ENCODE results near the gene C1GALT1. TPM values are rescaled to one million over a fixed set of nuclear protein-coding genes. Genes with fewer than 3 reads are reported as not detected.

The C1GALT1 gene
- total and polyA plus RNA-seq, 7 donors, result 3.9 to 23.3 (median 13.1) TPM

DNA sequence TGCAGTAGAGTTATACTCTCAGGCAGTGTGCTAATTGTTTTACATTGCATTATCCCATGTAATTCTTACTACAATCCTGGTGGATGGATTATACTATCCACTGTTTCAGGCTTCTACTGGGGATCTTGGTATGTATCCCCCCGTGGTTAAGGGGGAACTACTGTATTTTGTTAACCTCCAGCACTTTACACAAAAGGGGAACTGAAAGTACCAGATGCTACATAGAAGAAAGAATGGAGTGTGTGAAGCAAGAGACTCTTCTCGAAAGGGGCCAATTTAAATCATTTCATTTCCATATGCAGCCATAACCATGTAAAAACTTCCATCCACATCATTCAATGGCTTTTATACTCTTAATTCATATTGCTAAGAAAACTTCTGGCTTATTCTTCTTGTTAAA, 69.4 kb downstream of the C1GALT1 start:
- Histone ChIP-seq H3K36me3 (ENCODE audit: insufficient read depth in 1 of 2, low read depth in 1 of 2) (no peaks in the 10 kb centered on the region), H3K9me3 (no peaks in the 10 kb centered on the region), H3K4me3 (no peak overlapping the region), H3K27ac (no peak overlapping the region), H3K27me3 (ENCODE audit: insufficient read depth in 3 of 3, low read length in 2 of 3) (no peaks in the 10 kb centered on the region), H3K4me1 (peaks cover 1% of the 10 kb centered on the region)
- 80 to 87% (median 86%) methylated on average over 2 of the region's 2 CpGs for WGBS, 3 donors
- intact Hi-C loops (cut with DNase I), result no loop called here
- ATAC-seq, result no peak
- no peak for DNase-seq
- TF ChIP-seq CTCF (IDR thresholded peaks at IDR 0.05), result no peak

DNA sequence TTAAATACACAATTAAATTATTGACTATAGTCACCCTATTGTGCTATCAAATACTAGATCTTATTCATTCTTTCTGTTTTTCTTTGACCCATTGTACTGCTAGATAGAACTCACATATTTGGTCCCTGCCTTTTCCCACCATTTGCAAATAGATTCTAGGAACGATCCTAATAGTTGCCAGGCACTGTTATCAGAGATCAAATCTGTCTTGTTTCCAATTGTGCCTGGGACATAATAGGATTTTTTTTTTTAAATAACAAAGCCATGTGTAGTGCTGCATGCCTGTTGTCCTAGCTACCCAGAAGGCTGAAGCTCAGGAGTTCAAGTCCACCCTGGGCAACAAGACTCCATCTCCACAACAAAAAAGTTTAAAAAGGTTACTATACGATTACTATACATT, 72.0 kb downstream of the C1GALT1 start:
- Histone ChIP-seq H3K27me3 (ENCODE audit: insufficient read depth in 3 of 3, low read length in 2 of 3) (no peaks in the 10 kb centered on the region), H3K36me3 (ENCODE audit: insufficient read depth in 1 of 2, low read depth in 1 of 2) (no peaks in the 10 kb centered on the region), H3K27ac (no peak overlapping the region), H3K9me3 (no peaks in the 10 kb centered on the region), H3K4me1 (peaks cover 13% of the 10 kb centered on the region), H3K4me3 (no peak overlapping the region)
- intact Hi-C loops (cut with DNase I), result no loop called here
- DNase-seq (no peak), ATAC-seq (no peak)
- no peak for TF ChIP-seq CTCF (IDR thresholded peaks at IDR 0.05)
- 91 to 93% (median 91%) methylated on average over 2 of the region's 2 CpGs for WGBS, 3 donors

GRCh38 chr7:7254908-7255307, 72.6 kb downstream of the C1GALT1 start:
- intact Hi-C loops (cut with DNase I), result no loop called here

DNA sequence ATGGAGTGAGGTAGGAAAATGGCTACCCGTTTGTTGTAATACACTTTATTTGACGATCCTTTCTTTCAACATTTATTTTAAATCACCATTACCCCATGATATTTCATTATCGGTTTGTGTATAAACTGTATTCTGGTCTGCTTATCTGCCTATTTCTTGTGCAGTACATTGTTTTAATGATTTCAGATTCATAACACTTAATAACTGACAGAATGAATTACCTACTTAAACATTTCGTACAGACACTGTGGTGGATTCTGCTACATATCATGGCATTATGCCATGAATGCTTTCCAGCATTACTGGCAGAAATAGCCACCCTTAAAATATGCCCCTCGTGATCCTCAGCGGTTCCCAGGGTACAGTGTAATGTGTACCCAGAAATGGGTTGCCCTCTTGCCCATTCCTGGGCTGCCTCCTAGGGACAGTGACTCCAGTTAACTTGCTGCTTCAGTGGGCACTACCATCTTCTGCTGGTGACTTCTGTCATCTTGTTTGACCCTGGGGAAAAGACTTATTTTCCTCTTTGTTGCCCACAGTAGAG, 74.5 kb downstream of the C1GALT1 start:
- DNase-seq (no peak), ATAC-seq (peak; percentile 34 to 92 (median 74))
- Histone ChIP-seq H3K27me3 (ENCODE audit: insufficient read depth in 3 of 3, low read length in 2 of 3) (no peaks in the 10 kb centered on the region), H3K27ac (no peak overlapping the region), H3K4me3 (no peak overlapping the region), H3K9me3 (no peaks in the 10 kb centered on the region), H3K4me1 (peaks cover 13% of the 10 kb centered on the region), H3K36me3 (ENCODE audit: insufficient read depth in 1 of 2, low read depth in 1 of 2) (no peaks in the 10 kb centered on the region)
- intact Hi-C loops (cut with DNase I), result no loop called here
- no peak for TF ChIP-seq CTCF (IDR thresholded peaks at IDR 0.05)
- 53 to 71% (median 57%) methylated on average over 6 of the region's 6 CpGs for WGBS, 3 donors

More at GRCh38 chr7:7254908-7255307, 72.6 kb downstream of the C1GALT1 start:
- H3K4me1 ChIP-seq, result peaks cover 13% of the 10 kb centered on the region
- no peaks in the 10 kb centered on the region for H3K36me3 ChIP-seq (ENCODE audit: insufficient read depth in 1 of 2, low read depth in 1 of 2)
- H3K9me3 ChIP-seq, result no peaks in the 10 kb centered on the region
- H3K27me3 ChIP-seq (ENCODE audit: insufficient read depth in 3 of 3, low read length in 2 of 3), result no peaks in the 10 kb centered on the region
- no peak overlapping the region for H3K4me3 ChIP-seq
- no peak overlapping the region for H3K27ac ChIP-seq
- DNase-seq (no peak), ATAC-seq (no peak)
- WGBS, 3 donors, result 84 to 86% (median 86%) methylated on average over 5 of the region's 5 CpGs
- TF ChIP-seq CTCF (IDR thresholded peaks at IDR 0.05), result no peak
